Thyroid gland (tissue), 4 donors: ENCODE measurements around the gene POLL.

Source experiments
- POLR2A ChIP-seq, 2 donors: fragments of 450-650 bp; IDR thresholded peaks; one replicate each; pipeline ENCODE4 v1.6.1; 2017; ENCODE audit warnings: antibody characterized with exemption in 2 of 2, mild to moderate bottlenecking in 2 of 2, moderate library complexity in 1 of 2
- TF ChIP-seq, protein P1 (sequence below), 6 experiments: fragments of 200-600 bp in 3 of 6; fragments of 450-650 bp in 3 of 6; sonication (generic) in 3 of 6; IDR thresholded peaks; one replicate each; pipeline ENCODE4 v1.5.1; 2016 to 2019; ENCODE audit warnings: antibody characterized with exemption in 6 of 6, mild to moderate bottlenecking in 2 of 6, inconsistent platforms in 1 of 6, moderate library complexity in 1 of 6

DNA sequence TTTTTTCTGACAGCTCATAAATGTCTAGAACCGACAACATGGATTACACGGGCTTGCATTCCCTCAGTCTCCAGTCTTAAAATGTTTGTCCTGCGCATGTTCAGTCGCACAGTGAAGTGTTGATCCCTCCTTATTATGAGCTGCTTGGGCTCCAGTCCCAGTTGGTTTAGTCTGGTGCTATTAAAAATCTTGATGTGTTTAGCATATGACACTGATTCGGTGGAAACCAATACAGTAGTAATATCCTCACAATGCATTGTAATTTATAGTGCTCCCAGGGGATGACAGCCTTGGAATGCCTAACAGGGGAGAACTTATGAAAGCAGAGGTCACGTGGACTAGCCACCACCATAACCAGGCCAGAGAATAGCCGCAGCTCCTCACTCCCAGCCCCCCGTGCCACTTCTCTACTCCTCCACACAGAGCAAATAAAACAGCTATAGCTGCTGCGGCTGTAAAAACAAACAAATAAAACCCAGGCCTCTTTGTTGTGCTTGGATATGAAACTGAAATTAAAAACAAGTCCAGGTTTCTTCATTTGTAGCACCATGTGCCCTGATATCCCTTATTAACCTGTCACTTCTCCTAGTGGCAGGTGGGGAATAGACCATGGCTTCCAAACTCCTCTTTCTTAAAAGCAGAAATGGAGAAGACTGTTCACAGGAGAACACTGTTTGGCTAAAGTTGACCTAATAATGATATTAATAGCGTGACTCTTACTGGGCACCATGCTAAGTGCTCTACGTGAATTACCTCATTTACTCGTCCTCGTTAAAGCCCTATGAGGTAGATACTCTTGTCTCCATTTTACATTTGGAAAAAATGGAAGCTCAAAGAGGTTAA is 7.8 kb upstream of the POLL start:
- TF ChIP-seq, protein P1, sequence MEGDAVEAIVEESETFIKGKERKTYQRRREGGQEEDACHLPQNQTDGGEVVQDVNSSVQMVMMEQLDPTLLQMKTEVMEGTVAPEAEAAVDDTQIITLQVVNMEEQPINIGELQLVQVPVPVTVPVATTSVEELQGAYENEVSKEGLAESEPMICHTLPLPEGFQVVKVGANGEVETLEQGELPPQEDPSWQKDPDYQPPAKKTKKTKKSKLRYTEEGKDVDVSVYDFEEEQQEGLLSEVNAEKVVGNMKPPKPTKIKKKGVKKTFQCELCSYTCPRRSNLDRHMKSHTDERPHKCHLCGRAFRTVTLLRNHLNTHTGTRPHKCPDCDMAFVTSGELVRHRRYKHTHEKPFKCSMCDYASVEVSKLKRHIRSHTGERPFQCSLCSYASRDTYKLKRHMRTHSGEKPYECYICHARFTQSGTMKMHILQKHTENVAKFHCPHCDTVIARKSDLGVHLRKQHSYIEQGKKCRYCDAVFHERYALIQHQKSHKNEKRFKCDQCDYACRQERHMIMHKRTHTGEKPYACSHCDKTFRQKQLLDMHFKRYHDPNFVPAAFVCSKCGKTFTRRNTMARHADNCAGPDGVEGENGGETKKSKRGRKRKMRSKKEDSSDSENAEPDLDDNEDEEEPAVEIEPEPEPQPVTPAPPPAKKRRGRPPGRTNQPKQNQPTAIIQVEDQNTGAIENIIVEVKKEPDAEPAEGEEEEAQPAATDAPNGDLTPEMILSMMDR (IDR thresholded peaks at IDR 0.05): no peak
- TF ChIP-seq POLR2A (IDR thresholded peaks at IDR 0.05): no peak
